Activated CD4-positive, alpha-beta T cell treated with anti-CD3 and anti-CD28 coated beads, Interleukin-2, Interleukin-4, amounts not matched to agents 100 ng/mL and 50 ng/mL, durations not matched to agents 16 hours and 8 hours (primary cell): Measurements from ENCODE around the gene LAMP1.
"Not testable (repeated sequence)": the region's sequence is repeated elsewhere in the genome, so short reads cannot be mapped to it uniquely, and the experiment has no call there.

ENCODE experiments used
- DNase-seq: peaks from one replicate; pipeline ENCODE4 v3.0.0-alpha.2; 2020; ENCODE audit warnings: low spot score

The LAMP1 gene

GRCh38 chr13:113356596-113356995 lies 59.6 kb downstream of the LAMP1 start:
- no peak for DNase-seq

DNA sequence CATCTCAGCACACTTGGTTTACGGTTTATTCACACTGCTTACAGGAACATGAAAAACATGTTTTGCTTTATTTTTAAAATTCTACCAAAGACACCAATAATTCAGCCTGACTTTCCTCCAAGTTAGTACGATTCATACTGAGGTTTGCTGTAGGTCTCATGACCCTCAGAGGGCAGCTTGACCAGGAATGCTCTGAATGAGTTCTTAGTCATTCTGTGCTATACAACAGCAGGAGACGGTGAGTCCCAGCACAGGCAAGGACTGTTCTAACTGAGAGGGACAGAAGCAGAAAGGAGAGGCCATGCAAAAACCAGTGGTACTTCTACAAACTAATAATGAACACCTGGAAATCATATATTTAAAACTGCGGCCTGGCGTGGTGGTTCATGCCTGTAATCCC lies 60.5 kb downstream of the LAMP1 start:
- no peak for DNase-seq

- DNase-seq: no peak
Observed at GRCh38 chr13:113358653-113359190, 61.7 kb downstream of the LAMP1 start.

DNA sequence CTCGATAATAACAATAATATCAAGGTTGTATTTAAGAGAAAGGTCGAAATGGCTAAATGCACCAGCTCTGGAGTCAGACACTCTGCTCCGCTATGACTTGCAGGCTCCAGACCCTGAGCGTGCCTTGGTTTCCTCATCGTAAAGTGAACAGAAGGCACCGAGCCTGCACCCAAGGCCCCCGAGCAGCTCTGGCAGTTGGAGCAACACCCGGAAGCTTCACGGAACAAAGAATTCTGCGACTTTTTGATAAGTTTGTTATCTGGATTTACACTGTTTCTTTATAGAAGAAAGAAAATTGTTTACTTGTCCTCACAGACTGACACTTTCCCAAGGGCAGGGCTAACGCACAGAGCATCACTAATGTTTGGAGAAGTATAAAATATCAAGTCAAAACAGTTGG lies 62.5 kb downstream of the LAMP1 start:
- DNase-seq: no peak

DNA sequence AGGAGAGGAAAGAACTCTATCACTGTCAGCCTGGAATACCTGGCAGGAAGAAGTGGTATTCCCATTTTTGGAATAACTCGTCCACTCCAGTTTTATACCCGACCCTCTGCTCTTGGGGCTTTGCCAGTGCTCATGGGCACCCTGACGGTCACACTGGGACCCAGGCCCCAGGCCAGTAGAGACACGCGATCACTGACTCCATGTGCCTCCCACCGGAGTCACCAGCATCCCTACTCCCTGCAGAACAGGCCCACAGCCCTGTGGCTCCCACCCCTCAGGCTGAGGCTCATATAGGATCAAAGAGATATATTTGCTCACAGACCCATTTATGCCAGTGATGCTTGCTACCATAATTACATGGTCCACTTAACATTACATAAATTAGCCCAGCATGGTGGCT lies 63.4 kb downstream of the LAMP1 start:
- DNase-seq: no peak

GRCh38 chr13:113361406-113361805 lies 64.4 kb downstream of the LAMP1 start:
- DNase-seq: no peak

DNA sequence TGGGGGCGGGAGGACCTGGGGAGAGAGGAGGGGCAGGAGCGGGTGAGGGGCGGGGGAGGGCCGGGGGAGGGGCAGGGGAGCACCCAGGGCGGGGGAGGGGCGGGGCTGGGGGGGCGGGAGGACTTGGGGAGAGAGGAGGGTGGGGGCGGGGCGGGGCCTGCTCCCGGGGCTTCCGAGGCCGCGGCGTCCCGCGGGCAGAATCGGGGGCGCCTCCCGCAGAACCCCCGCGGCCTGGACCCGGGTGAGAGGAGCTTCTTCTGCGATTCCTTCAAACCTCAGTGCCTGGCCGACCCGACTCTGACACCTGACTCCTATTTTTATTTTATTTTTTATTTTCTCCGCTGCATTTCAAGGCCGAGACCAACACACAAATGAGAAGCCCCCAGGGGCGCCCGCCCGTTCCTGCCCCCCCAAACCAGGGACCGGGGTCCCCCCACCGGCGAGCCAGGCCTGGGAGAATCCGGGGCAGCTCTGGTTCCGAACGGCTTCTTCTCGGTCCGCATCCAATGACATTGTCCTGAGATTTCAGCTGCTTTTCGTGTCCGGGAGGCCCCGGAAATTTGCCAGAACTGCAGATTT lies 67.4 kb downstream of the LAMP1 start:
- no peak for DNase-seq

DNA sequence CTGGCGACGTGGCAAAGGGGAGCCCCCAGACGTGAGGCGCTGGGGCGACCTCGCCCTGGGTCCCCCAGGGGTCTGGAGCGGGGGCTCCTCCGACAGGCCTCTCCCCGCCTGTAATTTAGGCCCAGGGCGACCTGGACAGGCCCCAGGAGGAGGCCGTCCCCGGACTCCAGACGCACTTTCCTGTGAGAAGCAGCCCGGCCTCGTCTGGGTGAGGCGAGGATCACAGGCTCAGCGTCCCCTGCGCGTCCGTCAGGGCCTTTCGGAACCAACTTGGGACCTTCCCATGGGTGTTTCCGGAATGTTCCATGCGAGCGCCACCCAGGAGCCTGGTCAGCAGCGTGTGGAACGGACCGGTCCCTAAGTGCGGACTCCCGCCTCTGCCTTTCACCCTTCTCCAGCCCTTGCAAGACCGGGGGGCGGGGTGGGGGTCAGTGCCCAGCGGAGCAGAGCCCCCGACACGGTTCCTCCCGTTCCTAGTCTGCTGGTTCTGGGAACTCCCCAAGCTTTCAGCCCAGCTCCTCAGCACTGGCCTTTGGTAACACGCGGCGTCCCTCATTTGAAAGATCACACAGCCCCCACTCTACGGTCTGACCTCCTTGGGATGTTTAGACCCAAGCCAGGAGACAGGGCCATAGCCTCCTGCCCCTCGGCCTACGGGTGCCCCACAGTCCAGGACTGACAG lies 68.0 kb downstream of the LAMP1 start:
- no peak for DNase-seq

DNA sequence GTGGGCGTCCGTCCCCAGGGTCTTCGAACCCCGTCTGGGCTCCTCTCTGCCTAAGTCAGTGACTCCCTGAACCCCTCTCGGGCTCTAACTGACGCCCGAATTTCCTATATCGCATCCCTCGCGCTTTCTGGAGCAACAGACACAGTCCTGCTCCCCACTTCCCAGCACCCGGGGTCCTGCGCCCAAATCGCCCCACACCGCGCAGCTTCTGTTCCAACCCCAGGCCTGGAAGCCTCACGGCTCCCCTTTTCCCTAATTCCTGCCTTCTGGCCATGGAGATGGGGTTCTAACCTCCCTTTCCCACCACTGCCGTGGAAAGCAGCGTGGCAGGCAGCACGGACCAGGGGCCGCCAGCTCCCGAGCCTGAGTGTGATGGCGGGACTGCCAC lies 68.5 kb downstream of the LAMP1 start:
- DNase-seq: no peak

GRCh38 chr13:113365971-113366588 lies 69.0 kb downstream of the LAMP1 start:
- DNase-seq: no peak

DNA sequence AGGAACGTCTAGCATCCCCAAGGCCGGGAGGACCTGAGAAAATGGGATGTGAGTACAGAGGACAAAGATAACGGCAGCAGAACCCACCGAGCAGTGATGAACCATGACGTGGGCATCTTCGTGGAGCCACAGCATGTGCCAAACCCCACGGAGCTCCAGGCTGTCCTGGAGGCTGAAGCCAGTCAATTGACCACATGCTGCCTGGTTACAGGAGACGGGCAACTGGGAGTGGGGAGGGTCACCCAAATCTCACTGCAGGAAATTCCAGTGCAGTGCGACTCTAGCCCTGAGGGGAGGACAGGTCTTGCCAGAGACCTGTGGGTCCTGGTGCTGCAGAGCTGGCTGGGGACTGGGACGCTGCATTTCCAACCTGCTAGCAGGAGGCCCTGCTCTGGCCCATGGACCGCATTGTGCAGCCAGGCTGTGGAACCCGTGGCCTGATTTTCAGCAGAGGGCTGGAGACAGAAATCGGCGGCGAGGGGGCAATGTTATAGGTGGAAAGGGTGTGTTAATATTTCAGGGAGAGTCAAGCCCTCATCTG lies 70.1 kb downstream of the LAMP1 start:
- no peak for DNase-seq

- DNase-seq: no peak
Observed at GRCh38 chr13:113367771-113368170, 70.7 kb downstream of the LAMP1 start.

- DNase-seq: not testable (repeated sequence)
Observed at GRCh38 chr13:113368353-113368752, 71.3 kb downstream of the LAMP1 start.

DNA sequence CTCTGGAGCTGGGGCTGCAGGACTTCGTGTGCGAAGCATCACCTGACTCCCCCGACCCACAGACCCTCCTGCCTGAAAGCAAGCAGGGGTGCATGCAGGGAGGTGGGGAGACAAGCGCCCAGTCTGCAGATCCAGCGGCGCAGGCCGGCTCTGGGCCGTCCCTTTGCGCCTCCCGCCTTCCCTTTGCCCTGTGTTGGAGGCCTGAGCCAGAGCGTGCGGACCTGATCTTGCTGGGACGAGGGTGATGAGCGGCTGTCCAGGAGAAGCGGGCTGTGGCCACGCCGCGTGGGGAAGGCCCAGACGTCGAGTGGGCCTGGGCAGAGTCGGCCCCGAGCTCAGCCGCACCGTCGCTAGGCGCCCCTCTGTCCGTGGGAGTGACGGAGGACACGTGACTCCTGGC lies 72.2 kb downstream of the LAMP1 start:
- no peak for DNase-seq

DNA sequence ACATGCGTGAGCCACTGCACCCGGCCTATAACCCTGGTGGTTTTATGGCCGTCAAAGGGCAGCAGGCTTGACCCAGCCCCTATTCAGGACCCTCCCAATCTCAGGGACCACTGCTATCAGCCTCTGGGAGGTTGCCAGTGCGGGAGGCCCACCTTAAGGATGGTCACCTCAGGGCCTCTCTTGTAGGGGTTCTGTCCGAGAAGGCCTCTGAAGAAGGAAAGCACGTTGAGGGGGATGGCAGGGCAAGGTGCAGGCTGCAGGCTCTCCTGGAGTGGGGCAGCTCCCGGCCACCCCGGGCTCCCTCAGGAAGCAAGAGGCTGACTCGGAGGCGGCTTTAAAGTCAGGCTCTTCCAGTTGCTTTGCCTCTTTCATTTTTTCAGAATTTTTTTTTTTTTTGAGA lies 72.8 kb downstream of the LAMP1 start:
- no peak for DNase-seq

DNA sequence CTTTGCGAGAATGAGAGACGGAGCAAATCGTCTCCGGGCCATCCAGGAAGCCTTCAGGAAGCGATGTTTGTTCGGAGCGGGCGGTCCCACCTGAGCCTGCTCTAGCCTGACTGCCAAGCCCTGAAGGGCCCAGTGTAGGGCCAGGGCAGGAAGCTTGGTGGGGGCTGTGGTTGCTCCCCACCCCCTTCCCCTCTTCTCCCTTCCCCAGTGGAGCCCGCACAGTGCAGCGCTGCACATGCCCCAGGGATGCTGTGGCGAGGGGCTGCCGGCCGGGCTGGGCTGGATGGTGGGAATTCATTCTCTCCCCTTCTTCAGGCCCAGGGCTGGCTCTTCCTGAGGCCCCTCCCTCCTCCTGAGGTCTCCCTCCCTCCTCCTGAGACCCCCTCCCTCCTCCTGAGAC lies 74.0 kb downstream of the LAMP1 start:
- DNase-seq: no peak

GRCh38 chr13:113371701-113372100 lies 74.7 kb downstream of the LAMP1 start:
- not testable (repeated sequence) for DNase-seq
